Stimulated activated CD4-positive, alpha-beta T cell treated with anti-CD3 and anti-CD28 coated beads, Interleukin-2, amount 100 ng/mL, for 4 hours (primary cell): ENCODE measurements around the gene PPP1R16B.
"Not testable (repeated sequence)": the region's sequence is repeated elsewhere in the genome, so short reads cannot be mapped to it uniquely, and the experiment has no call there.

Source experiments
- DNase-seq: peaks from one replicate; pipeline ENCODE4 v3.0.0-alpha.2; 2020; ENCODE audit warnings: low read depth

Gene PPP1R16B

DNA sequence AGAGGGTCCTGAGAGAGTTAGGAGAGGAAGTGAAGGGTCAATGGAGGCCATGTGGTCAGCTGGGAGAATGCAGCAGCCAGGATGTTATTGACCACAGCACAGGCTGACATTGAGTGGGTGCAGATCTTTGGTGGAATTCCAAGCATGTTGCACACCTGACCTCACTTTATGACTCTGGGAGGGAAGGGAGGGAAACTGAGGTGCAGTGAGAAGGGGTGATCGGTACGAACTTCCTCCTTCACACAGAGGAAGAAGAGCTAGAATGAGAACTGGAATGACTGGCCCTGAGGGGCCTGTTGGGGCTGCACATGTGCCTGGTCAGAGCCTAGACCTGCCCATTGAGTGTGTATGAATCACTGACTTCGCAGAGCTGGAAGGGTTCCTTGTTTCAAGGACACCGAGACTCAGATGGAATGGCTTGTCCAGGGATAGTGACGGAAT is 130.5 kb downstream of the PPP1R16B start:
- DNase-seq = no peak

DNA sequence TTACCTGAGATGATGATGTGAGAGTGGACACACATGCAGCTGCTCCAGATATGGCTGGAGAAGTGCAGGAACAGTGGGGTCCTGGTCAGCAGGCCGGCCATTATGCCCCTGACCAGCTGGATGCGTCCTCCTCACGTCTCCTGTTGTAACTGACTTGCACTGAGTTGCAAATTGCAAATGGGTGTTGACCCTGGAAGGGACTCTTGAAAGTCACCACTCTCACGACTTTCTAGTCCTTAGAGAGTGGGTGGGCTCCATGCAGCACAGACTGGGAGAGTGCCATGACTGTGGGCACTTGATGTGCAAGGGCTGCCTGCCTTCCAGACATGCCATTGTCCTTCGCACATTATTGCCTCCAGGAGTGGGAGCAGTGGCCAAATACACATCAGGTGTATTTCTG is 131.5 kb downstream of the PPP1R16B start:
- no peak for DNase-seq

DNA sequence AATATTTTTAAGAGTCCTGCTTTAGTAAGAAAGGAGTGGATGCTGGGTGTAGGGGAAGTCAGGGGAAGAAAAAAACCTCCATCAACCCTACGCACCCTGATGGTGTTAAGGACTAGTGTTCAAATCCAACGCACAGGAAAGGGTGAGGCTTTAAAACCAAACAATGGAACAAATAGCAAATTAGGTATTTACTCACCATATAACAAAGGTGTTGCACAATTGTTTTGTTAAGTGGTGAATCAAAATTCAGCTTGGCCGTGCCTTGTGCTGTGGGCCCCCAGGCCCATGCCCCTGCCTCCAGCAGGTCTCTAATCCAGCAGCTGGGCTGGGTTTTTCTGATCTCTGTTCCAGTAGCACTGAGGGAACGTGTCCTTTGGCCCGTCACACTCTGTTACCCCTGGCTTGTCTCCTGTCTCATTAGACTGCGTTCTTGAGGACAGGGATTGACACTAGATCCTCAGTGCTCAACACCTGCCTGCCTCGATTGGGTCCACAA is 132.5 kb downstream of the PPP1R16B start:
- DNase-seq = no peak

DNA sequence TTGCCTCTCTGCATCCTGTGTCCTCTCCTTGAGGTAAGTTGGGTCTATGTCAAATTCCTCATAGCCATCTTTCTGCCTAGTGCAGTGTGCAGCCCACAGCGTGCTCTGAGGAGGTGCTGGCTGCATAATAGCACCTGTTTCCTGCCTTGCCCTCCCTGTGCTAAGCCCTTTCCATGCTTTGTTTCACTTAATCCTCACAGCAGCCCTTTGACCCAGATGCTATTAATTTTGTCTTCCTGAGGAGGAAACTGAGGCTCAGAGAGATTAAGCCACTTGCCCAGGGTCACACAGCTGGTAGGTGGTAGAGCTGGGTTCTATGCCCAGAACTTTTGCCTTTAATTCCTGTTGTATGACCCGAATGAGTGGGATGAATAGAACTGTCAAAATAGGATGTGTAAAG is 134.2 kb downstream of the PPP1R16B start:
- no peak for DNase-seq

DNA sequence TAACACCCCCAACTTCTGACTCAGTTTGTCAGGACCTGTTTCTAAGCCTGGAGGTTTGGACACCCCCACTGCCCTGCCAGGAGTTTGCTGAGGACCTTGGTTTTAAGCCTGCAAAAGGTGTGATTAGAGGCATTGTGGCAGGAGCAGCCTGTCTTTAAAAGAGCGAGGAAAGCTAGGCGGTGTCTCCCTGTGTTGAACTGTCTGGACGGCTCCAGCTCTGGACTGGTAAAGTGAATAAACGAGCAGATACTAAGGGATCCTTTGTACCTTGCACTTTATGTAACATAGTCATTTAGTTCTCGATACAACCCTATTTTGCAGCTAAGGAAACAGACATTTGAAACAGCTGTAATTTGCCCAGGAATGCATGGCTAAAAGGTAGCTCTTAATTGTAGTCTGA is 135.1 kb downstream of the PPP1R16B start:
- DNase-seq = no peak

DNA sequence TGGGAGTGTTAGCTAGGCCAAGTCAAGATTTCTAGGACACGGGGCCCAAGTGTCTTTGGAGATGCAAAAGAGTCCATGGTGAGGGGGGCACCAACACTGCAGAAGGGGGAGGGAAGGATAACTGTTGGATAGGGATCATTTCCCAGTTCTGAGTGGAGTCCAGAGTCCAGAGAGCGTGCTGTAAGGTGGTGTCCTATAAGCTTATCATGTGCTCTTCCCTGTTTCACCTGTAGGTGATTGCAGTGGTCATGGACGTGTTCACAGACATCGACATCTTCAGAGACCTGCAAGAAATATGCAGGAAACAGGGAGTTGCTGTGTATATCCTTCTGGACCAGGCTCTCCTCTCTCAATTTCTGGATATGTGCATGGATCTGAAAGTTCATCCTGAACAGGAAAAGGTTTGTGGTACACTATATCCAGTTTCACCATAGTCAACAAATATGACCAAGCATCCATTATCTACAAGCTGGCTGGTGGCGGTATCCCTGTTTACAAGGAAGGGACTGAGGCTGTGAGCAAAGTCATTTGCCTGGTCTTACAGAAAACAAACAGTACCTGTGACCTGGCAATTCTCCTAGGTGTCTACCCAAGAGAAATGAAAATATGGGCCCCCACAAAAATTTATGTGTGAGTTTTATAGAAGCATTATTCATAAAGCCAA is 136.4 kb downstream of the PPP1R16B start:
- DNase-seq = no peak

DNA sequence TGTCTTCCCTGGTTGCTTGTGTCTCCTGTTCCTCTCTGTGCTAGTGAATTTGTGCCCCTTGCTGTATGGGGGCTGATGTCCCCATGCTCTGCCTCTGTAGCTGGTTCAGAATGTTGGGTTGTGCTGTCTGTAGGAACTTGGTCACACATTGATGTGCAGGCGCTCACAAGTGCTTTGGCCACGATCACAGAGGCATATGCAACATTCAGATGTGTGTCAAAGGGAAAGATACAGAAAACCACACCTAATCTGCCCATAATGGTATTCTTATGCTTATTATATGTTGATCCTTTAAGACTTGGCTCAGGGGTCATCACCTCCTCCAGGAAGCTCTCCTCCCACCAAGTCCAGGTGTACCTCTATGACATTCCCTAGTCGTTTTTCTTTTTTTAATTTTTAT is 139.5 kb downstream of the PPP1R16B start:
- no peak for DNase-seq

DNA sequence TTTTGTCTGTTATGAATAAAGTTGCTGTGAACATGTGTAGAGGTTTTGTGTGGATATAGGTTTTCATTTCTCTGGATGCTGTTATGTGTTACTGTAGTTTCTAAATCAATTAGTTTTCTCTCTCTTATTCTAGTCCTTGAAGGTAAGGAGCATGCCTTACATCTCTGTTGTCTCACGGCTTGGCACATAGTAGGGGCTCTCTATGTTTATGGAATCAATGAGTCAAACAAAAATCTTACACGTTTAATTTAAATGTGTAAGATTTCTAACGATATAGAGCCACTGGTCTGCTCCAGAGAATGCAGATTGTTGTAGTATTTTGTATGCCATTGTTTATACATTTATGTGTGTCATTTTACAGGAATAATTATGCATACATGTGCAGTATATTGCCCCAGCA is 141.3 kb downstream of the PPP1R16B start:
- no peak for DNase-seq

DNA sequence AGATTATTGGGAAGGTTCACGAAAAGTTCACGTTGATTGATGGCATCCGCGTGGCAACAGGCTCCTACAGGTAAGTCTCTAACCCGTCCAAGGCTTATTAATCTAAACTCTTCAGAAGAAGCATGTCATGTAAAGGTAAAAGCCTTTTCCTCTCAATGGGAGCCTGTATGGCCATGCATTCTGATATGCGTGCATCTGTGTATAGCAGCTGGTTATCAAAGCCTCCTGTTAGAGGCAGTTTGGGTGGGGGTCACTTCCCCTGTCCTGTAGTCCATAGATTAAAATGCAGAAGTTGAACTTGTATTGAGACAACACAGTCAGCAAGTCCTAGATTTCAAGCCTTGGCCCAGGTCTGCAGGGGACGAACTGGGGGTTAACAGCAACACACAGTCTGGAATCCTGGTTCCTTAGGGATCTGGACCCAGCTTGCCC is 142.4 kb downstream of the PPP1R16B start:
- DNase-seq = no peak

DNA sequence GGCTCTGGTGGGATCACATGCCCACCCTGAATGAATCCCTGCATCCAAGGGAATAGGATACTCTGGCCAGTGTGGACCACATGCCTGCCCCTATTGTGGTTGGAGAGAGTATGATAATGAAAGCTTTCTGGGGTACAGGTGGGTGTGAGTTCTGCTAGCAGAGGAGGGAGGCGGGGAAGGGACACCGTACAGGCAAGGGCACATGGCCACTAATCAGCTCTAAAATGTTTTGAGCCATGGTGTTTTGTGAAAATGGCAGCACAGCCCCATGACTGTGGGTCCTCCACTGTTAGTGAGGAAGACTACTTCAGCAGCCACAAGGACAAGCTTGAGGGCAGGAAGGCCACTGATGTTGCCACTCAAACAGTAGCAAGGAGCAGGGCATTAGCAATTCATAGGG is 144.8 kb downstream of the PPP1R16B start:
- no peak for DNase-seq

DNA sequence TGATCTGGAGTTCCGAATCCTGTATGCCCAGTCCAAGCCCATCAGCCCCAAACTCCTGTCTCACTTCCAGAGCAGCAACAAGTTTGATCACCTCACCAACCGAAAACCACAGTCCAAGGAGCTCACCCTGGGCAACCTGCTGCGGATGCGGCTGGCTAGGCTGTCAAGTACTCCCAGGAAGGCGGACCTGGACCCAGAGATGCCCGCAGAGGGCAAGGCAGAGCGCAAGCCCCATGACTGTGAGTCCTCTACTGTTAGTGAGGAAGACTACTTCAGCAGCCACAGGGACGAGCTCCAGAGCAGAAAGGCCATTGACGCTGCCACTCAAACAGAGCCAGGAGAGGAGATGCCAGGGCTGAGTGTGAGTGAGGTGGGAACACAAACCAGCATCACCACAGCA is 146.1 kb downstream of the PPP1R16B start:
- DNase-seq = no peak

DNA sequence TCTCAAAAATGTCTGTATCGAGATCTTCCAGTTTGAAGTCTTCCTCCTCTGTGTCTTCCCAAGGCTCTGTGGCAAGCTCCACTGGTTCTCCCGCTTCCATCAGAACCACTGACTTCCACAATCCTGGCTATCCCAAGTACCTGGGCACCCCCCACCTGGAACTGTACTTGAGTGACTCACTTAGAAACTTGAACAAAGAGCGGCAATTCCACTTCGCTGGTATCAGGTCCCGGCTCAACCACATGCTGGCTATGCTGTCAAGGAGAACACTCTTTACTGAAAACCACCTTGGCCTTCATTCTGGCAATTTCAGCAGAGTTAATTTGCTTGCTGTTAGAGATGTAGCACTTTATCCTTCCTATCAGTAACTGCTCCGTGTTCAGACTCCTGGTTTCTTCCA is 146.7 kb downstream of the PPP1R16B start:
- no peak for DNase-seq

DNA sequence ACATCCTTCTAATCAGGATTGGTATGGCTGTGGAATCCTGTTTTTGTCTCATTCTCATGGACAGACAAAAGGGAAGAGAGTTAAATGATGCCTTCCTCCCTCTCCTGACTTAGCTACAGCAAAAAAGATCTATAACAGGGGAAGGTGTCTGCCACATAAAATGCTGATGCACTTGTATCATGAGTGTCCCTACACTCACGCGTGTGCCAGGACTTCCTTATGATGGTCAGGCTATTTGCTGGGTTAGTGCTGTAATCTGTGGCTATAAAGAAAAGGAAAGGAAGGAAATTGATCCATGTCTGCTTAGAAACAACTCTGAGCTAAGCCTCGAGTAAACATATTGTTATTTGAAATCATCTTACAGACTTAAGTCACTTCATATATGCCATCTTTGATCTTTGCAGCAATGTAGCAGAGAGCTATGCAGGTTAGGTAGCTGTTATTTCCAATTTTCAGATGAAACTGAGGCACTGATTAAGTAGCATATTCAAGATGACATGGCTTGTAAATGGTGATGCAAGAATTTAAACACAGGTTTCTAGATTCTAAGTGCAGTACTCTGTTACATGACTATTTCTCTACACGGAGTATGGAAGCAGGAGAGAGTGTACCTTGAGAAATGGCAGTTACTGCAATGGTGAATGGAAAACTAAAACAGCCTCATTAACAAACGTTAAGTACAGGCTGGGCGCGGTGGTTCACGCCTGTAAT is 148.3 kb downstream of the PPP1R16B start:
- DNase-seq = no peak

DNA sequence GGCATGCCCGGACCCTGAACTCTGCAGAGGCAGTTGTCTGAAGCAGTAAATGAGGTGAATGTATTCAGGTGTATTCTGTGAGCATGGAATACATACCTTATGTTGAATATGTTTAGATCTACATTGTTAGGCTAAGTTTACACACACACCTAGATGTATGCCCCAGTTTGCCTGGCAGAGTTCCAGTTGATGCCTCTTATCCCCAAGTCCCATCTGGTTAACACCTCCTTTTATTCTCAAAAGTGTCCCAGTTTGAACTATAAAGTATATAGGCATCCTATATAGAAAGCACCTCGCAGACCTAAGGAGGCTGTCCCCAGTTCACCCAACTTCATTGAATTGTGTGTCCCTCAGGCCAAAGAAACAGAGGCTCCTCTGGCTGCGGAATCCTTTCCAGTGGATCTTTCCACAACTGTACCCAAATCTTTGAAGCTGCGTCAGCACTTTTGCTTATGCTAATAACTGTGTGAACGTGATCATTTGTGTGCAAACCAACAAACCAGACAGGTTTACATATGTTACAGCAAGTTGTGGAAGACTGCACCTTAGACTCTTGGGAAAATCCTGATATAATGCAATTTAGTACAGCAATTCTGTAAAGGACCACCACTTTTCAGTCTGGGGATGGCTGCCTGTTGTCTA is 151.9 kb downstream of the PPP1R16B start:
- no peak for DNase-seq

DNA sequence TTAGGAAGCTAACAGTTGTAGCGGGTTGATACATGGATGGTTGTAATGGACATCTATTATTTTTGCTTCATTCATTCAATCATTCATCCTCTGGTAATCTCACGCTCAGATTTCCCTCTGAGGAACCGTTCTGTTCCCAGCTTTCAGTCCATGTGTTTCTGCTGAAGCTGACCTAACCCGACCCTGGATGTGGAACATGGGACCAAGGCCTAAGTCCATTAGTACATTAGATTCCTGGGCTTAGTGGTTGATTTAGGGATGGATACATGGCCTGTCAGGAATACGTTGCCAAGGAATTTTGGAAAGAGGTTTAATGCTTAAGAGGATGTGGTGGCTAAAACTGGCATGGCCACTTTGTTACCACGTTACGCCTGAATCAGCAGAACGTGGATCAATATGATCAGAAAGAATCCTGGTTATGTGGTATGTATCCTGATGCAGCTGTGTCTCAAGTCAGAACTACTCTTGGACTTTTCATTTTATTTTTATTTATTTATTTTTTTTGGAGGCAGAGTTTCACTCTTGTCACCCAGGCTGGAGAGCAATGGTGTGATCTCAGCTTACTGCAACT is 152.5 kb downstream of the PPP1R16B start:
- DNase-seq = no peak

DNA sequence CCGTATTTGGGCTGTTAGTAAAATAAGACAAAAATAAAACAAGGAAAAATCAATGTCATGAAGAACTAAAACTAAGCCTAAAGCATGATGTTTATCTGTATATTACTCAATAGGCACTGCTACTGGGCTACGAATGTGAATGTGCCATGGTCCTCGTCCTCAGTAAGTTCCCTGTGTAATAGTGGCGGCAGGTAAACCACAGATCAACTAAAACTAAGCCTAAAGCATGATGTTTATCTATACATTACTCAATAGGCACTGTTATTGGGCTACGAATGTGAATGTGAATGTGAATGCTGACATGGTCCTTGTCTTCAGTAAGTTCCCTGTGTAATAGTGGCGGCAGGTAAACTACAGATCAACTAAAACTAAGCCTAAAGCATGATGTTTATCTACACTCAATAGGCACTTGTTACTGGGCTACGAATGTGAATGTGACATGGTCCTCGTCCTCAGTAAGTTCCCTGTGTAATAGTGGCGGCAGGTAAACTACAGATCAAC is 154.7 kb downstream of the PPP1R16B start:
- not testable (repeated sequence) for DNase-seq

DNA sequence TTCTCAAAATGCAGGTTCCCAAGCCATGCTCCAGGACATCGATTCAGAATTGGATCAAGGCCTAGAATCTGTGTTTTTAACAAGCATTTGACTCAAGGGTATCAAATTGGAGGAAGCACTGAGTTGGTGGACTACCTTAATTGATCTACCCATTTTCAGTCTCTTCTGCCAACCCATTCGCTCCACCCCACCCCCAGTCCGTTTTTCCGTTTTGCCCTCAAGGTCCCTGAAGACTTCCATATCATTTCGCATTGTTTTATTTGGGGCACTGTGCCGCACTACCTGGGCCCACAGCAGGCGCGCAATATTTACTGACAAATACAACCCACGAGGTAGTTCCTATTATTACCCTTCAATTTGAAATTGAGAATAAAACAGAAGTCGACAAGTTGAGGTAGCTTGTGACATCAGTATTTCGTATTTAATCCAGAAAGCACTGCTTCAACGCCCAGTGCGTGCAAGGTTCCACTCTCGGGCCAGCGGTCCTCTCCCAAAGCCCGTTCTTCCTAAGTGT is 156.1 kb downstream of the PPP1R16B start:
- DNase-seq = peak; percentile 4

DNA sequence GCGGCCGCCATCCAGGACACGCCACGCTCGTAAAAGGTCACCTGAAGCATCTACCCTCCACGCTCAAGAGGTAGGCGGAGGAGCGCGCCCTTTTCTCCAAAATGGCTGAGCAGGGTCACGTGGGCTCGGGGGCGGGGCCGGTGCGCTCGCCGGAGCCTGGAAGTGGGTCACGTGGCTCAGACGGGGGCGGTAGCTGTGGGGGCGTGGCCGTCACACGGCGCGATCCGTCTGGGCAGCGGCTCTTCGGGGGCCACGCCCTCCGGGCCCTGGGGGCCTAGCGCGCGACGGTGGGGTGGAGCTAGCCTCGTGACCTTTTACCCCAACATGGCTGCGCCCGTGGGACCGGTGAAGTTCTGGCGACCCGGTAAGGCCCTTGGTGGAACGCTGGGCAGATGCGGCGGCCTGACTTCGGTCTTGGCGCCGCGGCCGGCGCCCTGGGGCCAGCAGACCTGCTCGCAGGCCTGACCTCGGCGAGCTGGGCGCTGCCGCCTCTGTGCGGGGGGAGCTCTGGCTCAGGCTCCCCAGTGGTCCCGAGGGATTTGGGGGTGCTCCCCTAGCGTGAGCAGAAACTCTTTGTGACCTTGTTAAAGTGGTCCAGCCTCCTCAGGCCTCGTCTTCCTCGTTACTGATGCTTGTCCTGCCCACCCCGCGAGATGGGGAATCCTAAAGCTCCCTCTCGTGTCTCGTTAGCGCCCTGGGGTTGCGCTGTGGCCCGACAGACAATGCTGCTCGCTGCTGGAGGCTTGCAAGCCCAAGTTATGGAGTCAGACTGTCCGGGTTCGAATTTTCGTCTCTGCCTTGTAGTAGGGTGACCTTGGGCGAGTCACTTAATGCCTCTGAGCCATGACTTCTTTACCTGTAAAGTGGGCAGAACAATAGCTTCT is 156.8 kb downstream of the PPP1R16B start, which contains the start of gene DHX35:
DHX35 (plus strand) TSS at position 301 of the 884 bp plus-strand sequence; CDS start at position 325, 24 bp downstream.
- peak; percentile 98 for DNase-seq

DNA sequence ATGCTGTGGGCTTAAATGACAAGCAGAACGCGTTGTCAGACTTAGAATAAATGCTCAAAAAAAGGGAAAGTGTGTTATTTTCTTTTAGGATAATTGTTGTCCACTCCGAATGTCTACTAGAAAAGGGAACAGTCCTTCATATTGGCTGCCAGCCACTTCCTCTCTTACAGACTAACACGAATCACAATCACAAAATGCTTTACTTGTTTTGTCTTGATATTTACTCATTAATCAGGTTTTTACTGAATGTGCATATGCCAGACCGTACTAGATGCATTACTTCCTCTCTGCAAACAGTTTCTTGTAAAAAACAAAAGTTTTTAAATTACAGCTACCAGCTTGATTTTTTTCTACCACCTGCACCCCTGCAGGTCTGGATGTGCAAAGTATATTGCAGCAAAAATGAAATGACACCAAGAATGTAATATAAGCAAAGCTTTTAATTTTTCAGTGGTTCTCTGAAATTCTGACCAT is 157.5 kb downstream of the PPP1R16B start:
- no peak for DNase-seq

DNA sequence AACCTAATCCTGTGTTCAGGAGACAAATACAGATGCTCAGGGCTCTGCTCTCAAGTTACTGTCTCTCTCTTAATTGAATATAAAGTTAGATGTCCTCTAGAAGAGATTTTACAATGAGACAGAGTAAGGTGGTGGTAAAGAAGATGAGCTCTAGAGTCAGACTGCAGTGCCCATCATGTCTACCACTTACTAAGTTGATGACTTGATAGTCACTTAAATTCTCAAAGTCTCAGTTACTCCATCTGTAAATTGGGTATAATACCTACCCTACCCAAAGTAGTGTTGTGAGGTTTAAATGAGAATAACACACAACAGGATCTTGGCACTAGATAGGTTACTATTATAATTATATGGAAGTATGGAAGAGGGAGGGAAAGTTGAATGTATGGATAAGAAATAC is 158.2 kb downstream of the PPP1R16B start:
- DNase-seq = no peak

DNA sequence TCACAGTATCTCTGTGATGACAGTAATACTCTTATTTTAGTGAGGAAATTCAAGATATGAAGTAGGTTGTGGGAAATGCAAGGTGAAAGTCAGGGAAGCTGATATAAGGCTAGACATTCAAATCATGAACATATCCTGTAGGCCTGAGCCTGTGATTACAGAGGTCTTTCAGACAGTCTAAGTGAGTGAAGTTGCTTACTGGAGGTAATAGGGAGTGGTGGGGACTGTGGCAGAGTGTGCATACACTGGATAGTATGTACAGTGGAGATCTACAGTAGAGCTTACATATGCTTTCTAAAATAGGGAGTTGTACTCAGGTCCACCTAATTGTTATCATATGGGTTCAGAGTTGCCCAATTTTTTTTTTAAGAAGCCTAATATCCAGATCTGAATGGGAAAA is 159.8 kb downstream of the PPP1R16B start:
- no peak for DNase-seq
